H1 (cell line): Measurements from ENCODE around the gene DUSP1. TPM values are rescaled to one million over a fixed set of nuclear protein-coding genes. Genes with fewer than 3 reads are reported as not detected.
A peak's percentile ranks its signal among the peaks of the same experiment; 100 is the strongest.

Experiments used
- CTCF ChIA-PET: fragments of 300-600 bp; sonication (Branson Sonifier 250); formaldehyde crosslinking; loops from one replicate; lab custom pipeline; 2021; ENCODE audit not compliant: partially characterized antibody; lab: Charles Lee
- POLR2A ChIA-PET: fragments of 300-600 bp; sonication (Branson Sonifier 250); formaldehyde crosslinking; loops from one replicate; lab custom pipeline; 2021; ENCODE audit warnings: inconsistent platforms; ENCODE audit not compliant: partially characterized antibody; lab: Charles Lee
- DNase-seq, 2 experiments: peaks; one replicate each; pipeline versions ENCODE4 v3.0.0 to v3.0.0-alpha.2; 2010 to 2022; ENCODE audit warnings: low spot score in 2 of 2, low read depth in 1 of 2, mixed read lengths in 1 of 2
- FAIRE-seq: peaks from 2 replicates; lab custom pipeline; 2011; peaks lifted over from hg19 to GRCh38; lab: Jason Lieb, UNC
- H2AFZ ChIP-seq: 2 replicates; pipeline ENCODE4 v1.8.1; 2012; ENCODE audit warnings: low read length, inconsistent platforms
- H2AK5ac ChIP-seq: 2 replicates; pipeline ENCODE4 v1.6.1; 2013; ENCODE audit warnings: low read depth, low read length
- H2BK120ac ChIP-seq: replicated peaks from 2 replicates; pipeline ENCODE3; 2013; ENCODE audit warnings: low read depth, low read length, inconsistent platforms
- H2BK12ac ChIP-seq: 2 replicates; pipeline ENCODE4 v1.6.1; 2013; ENCODE audit warnings: low read depth, low read length
- H2BK15ac ChIP-seq: 2 replicates; pipeline ENCODE4 v1.6.1; 2013; ENCODE audit warnings: low read length
- H2BK20ac ChIP-seq: 2 replicates; pipeline ENCODE4 v1.6.1; 2013; ENCODE audit warnings: low read length
- H2BK5ac ChIP-seq: 2 replicates; pipeline ENCODE4 v1.6.1; 2013; ENCODE audit warnings: low read depth, low read length
- H3K14ac ChIP-seq: 2 replicates; pipeline ENCODE4 v1.6.1; 2013; ENCODE audit warnings: inconsistent platforms; ENCODE audit not compliant: insufficient read length
- H3K18ac ChIP-seq: 2 replicates; pipeline ENCODE4 v1.6.1; 2013; ENCODE audit warnings: low read length; ENCODE audit errors: extremely low read depth
- H3K23ac ChIP-seq: 2 replicates; pipeline ENCODE4 v1.6.1; 2013; ENCODE audit warnings: inconsistent platforms; ENCODE audit not compliant: insufficient read length
- H3K23me2 ChIP-seq: 2 replicates; pipeline ENCODE4 v1.6.1; 2013; ENCODE audit warnings: low read depth, low read length
- H3K27ac ChIP-seq: 2 replicates; pipeline ENCODE4 v1.6.1; 2011; ENCODE audit warnings: low read depth, low read length, inconsistent platforms
- H3K27me3 ChIP-seq, 4 experiments: replicated peaks in 1 of 4; 1 replicate in 1 of 4; 2 replicates in 3 of 4; pipeline versions ENCODE4 v1.6.1 to v1.8.1; 2011 to 2013; ENCODE audit warnings: low read length in 3 of 4, mild to moderate bottlenecking in 3 of 4, inconsistent platforms in 2 of 4, mixed read lengths in 2 of 4, moderate library complexity in 1 of 4; ENCODE audit not compliant: control insufficient read depth in 3 of 4, insufficient read depth in 3 of 4; ENCODE audit errors: extremely low read depth in 1 of 4
- H3K36me3 ChIP-seq, 4 experiments: 2 replicates each; pipeline versions ENCODE4 v1.6.1 to v1.8.1; 2011 to 2013; ENCODE audit warnings: mild to moderate bottlenecking in 4 of 4, low read length in 3 of 4, moderate library complexity in 2 of 4, control low read depth in 1 of 4, inconsistent platforms in 1 of 4; ENCODE audit not compliant: insufficient read depth in 4 of 4, control insufficient read depth in 2 of 4
- H3K4ac ChIP-seq: replicated peaks from 2 replicates; pipeline ENCODE3; 2013; ENCODE audit warnings: low read length, low read depth, mixed read lengths, inconsistent platforms; ENCODE audit not compliant: insufficient read length
- H3K4me1 ChIP-seq, 4 experiments: replicated peaks in 1 of 4; 1 replicate in 1 of 4; 2 replicates in 3 of 4; pipeline versions ENCODE4 v1.6.1 to v1.8.1; 2011 to 2013; ENCODE audit warnings: low read length in 3 of 4, inconsistent platforms in 2 of 4, mixed read lengths in 1 of 4; ENCODE audit not compliant: insufficient read depth in 4 of 4, control insufficient read depth in 3 of 4
- H3K4me2 ChIP-seq, 2 experiments: 2 replicates each; pipeline versions ENCODE4 v1.6.1 to v1.8.1; 2011 to 2013; ENCODE audit warnings: low read depth in 2 of 2, low read length in 2 of 2, control low read depth in 1 of 2, inconsistent platforms in 1 of 2, mild to moderate bottlenecking in 1 of 2; ENCODE audit not compliant: insufficient read depth in 1 of 2
- H3K4me3 ChIP-seq, 4 experiments: fragments of 200-600, 300-600 bp in 1 of 4; sonication (generic), shearing (Covaris generic), sonication (Bioruptor Twin) in 1 of 4; 2 replicates each; pipeline versions ENCODE4 v1.5.1 to v1.8.1; 2011 to 2016; ENCODE audit warnings: low read length in 4 of 4, low read depth in 3 of 4, control low read depth in 2 of 4, inconsistent platforms in 2 of 4, mild to moderate bottlenecking in 2 of 4, mixed read lengths in 1 of 4, moderate library complexity in 1 of 4; ENCODE audit not compliant: insufficient read depth in 2 of 4; ENCODE audit errors: extremely low read depth in 1 of 4
- H3K56ac ChIP-seq: replicated peaks from 2 replicates; pipeline ENCODE3; 2013; ENCODE audit warnings: low read depth, mild to moderate bottlenecking, mixed read lengths, low read length, inconsistent platforms; ENCODE audit not compliant: insufficient read length
- H3K79me1 ChIP-seq: 2 replicates; pipeline ENCODE4 v1.6.1; 2013; ENCODE audit warnings: low read depth, low read length, control low read depth
- H3K79me2 ChIP-seq, 2 experiments: 2 replicates each; pipeline versions ENCODE4 v1.6.1 to v1.8.1; 2012 to 2013; ENCODE audit warnings: low read length in 2 of 2, mild to moderate bottlenecking in 2 of 2, inconsistent platforms in 1 of 2; ENCODE audit not compliant: insufficient read depth in 2 of 2, control insufficient read depth in 1 of 2
- H3K9ac ChIP-seq, 4 experiments: replicated peaks in 1 of 4; 1 replicate in 1 of 4; 2 replicates in 3 of 4; pipeline versions ENCODE4 v1.6.1 to v1.8.1; 2011 to 2013; ENCODE audit warnings: low read depth in 3 of 4, low read length in 3 of 4, control low read depth in 2 of 4, mild to moderate bottlenecking in 2 of 4, moderate library complexity in 2 of 4, inconsistent platforms in 1 of 4; ENCODE audit errors: extremely low read depth in 1 of 4
- H3K9me3 ChIP-seq, 2 experiments: 2 replicates each; pipeline versions ENCODE4 v1.6.1 to v1.8.1; 2012 to 2013; ENCODE audit warnings: mild to moderate bottlenecking in 2 of 2, moderate library complexity in 2 of 2, control low read depth in 1 of 2, inconsistent platforms in 1 of 2, low read depth in 1 of 2, low read length in 1 of 2, mixed read lengths in 1 of 2; ENCODE audit not compliant: insufficient read depth in 2 of 2
- H4K20me1 ChIP-seq, 2 experiments: replicated peaks in 1 of 2; 2 replicates each; pipeline versions ENCODE3 to v1.8.1; 2011 to 2013; ENCODE audit warnings: inconsistent platforms in 2 of 2, low read length in 2 of 2, mild to moderate bottlenecking in 1 of 2; ENCODE audit not compliant: insufficient read depth in 2 of 2, control insufficient read depth in 1 of 2
- H4K5ac ChIP-seq: 2 replicates; pipeline ENCODE4 v1.6.1; 2013; ENCODE audit warnings: low read length, low read depth, mixed read lengths, inconsistent platforms; ENCODE audit not compliant: insufficient read length
- H4K8ac ChIP-seq: 2 replicates; pipeline ENCODE4 v1.8.0; 2013; ENCODE audit warnings: mild to moderate bottlenecking, moderate library complexity, low read length, inconsistent platforms; ENCODE audit not compliant: insufficient read depth; ENCODE audit errors: extremely low read depth
- H4K91ac ChIP-seq: replicated peaks from 2 replicates; pipeline ENCODE3; 2013; ENCODE audit warnings: low read length, mixed read lengths, inconsistent platforms; ENCODE audit not compliant: insufficient read length
- CREB1 ChIP-seq: IDR thresholded peaks from 2 replicates; pipeline ENCODE4 v1.6.1; 2012; ENCODE audit warnings: inconsistent platforms
- WGBS, 2 experiments: shearing (Covaris generic) in 1 of 2; methylation state at CpG; one replicate each; pipeline versions ENCODE4 v1.1.6 to v1.1.7; 2013 to 2015; ENCODE audit warnings: low lambda C conversion rate in 2 of 2, mixed read lengths in 2 of 2, inconsistent platforms in 1 of 2, low coverage in 1 of 2, missing lambda C conversion rate in 1 of 2; ENCODE audit not compliant: insufficient replicate concordance in 2 of 2, insufficient coverage in 1 of 2, insufficient read length in 1 of 2; ENCODE audit errors: extremely low coverage in 1 of 2, missing lambda C conversion rate in 1 of 2; 5-methylcytosine and 5-hydroxymethylcytosine counted together
- polyA plus RNA-seq, 7 experiments: library from polyadenylated mRNA; depleted of rRNA in 3 of 7; stranded (reverse) in 5 of 7; unstranded in 2 of 7; fragments of >200 nt in 5 of 7; fragments of 200-250 nt in 2 of 7; gene quantifications; 1 replicate in 5 of 7; 2 replicates in 1 of 7; 4 replicates in 1 of 7; pipeline versions ENCODE4 v1.2.1 to v1.2.3, GENCODE V29; 2011 to 2013; ENCODE audit warnings: missing spikeins in 2 of 7, mixed read lengths in 2 of 7
- total RNA-seq: library from RNA; stranded (reverse); fragmentation: NEBNext Ultra II Directional; extraction: Animal tissue kit (Norgen Biotek cat#: 25700); gene quantifications from 2 replicates; pipeline ENCODE4 v1.2.1, GENCODE V29; 2021

DUSP1 gene
- total and polyA plus RNA-seq, 2 of the 8 experiments (the other 6 are each of a cell fraction or from before 2014, with no cell fraction given): 6.5 to 11.7 TPM

- Histone ChIP-seq H2BK120ac (no peak overlapping the region), H3K27ac (no peak overlapping the region), H3K4me1 (peaks cover 0 to 4% (median 0%) of the 10 kb centered on the region in 4 experiments; a peak in 3 of 7 replicates), H3K4ac (no peak overlapping the region), H3K27me3 (peaks cover 0 to 11% (median 9%) of the 10 kb centered on the region in 4 experiments; a peak in 6 of 7 replicates), H4K20me1 (no peaks in the 10 kb centered on the region), H3K36me3 (no peaks in the 10 kb centered on the region), H3K14ac (no peak overlapping the region), H2AK5ac (0 out of 2 replicates have a peak overlapping the region, but pooled peaks have one; percentile 33), H3K4me2 (no peak overlapping the region), H4K91ac (no peak overlapping the region), H3K56ac (no peak overlapping the region), H3K79me2 (no peaks in the 10 kb centered on the region), H3K23me2 (peaks cover 4% of the 10 kb centered on the region; the same call in 1 of the 2 replicates), H3K23ac (no peak overlapping the region), H3K4me3 (no peak overlapping the region), H2BK5ac (no peak overlapping the region), H4K5ac (no peak overlapping the region), H2BK15ac (no peak overlapping the region), H3K18ac (no peak overlapping the region), H4K8ac (no peak overlapping the region), H3K79me1 (no peaks in the 10 kb centered on the region), H2AFZ (no peak overlapping the region), H3K9me3 (peaks cover 6 to 9% of the 10 kb centered on the region in 2 experiments; a peak in 3 of 4 replicates), H2BK12ac (no peak overlapping the region), H3K9ac (no peak overlapping the region), H2BK20ac (no peak overlapping the region)
- 65% methylated on average over 3 of the region's 3 CpGs; no CpG with 5 or more reads in 1 of the 2 experiments for WGBS, 2 experiments
- ChIA-PET CTCF (interaction anchor here (0.7 to 1.5 kb wide), 6 partner anchors 10 to 237 kb away, joined by 3 to 4 read pairs (median 3); partner anchors contain the start of gene ATP6V0E1), POLR2A (interaction anchor here (1.1 kb wide), 2 partner anchors 23 to 25 kb away, joined by 3 read pairs; no protein-coding TSS in a partner anchor)
- TF ChIP-seq CREB1: no peak
- FAIRE-seq (no peak), DNase-seq (no peak)
Measured at GRCh38 chr5:172747471-172747870, 23.5 kb downstream of the DUSP1 start.
